Pulmonary artery endothelial cell (primary cell): Measurements from ENCODE around the gene USP51. TPM values are rescaled to one million over a fixed set of nuclear protein-coding genes. Genes with fewer than 3 reads are reported as not detected.
"Not testable (repeated sequence)": the region's sequence is repeated elsewhere in the genome, so short reads cannot be mapped to it uniquely, and the experiment has no call there.

Experiments used
- DNase-seq: peaks from one replicate; pipeline ENCODE4 v3.0.0-alpha.2; 2011; ENCODE audit warnings: low read depth, low spot score
- total RNA-seq: library from RNA; depleted of rRNA; stranded (reverse); fragments of >200 nt; gene quantifications from 2 replicates; pipeline ENCODE4 v1.2.3, GENCODE V29; 2014

The USP51 gene
- total RNA-seq, 1 donor from 2014 or later: 1.1 TPM

GRCh38 chrX:55465108-55465507, 24.5 kb downstream of the USP51 start:
- not testable (repeated sequence) for DNase-seq

GRCh38 chrX:55464050-55464449, 25.6 kb downstream of the USP51 start:
- DNase-seq: not testable (repeated sequence)

- not testable (repeated sequence) for DNase-seq
Measured at GRCh38 chrX:55459926-55460325, 29.7 kb downstream of the USP51 start.

GRCh38 chrX:55459426-55459825, 30.2 kb downstream of the USP51 start:
- not testable (repeated sequence) for DNase-seq

GRCh38 chrX:55455708-55456107, 33.9 kb downstream of the USP51 start:
- not testable (repeated sequence) for DNase-seq

- DNase-seq: no peak
Measured at GRCh38 chrX:55452833-55453124, 36.9 kb downstream of the USP51 start.

GRCh38 chrX:55451990-55452832, 37.4 kb downstream of the USP51 start, which contains the start of gene MAGEH1:
Gene MAGEH1, plus strand, starts transcription at chrX:55452127. Its CDS starts 248 bp downstream, at chrX:55452375.
- DNase-seq: peak; percentile 29

- DNase-seq: no peak
Measured at GRCh38 chrX:55451626-55451989, 38.0 kb downstream of the USP51 start.

- no peak for DNase-seq
Measured at GRCh38 chrX:55451141-55451540, 38.5 kb downstream of the USP51 start.

- no peak for DNase-seq
Measured at GRCh38 chrX:55450259-55450658, 39.4 kb downstream of the USP51 start.

- not testable (repeated sequence) for DNase-seq
Measured at GRCh38 chrX:55443468-55443867, 46.2 kb downstream of the USP51 start.

Other genes with a start within 250 kb of the USP51 start
- not detected in 2 replicates for gene PAGE3, start 224.9 kb downstream of the USP51 start, total RNA-seq
- gene MAGEH1, start 37.7 kb downstream of the USP51 start, total RNA-seq: 23.4 and 30.6 TPM in 2 replicates
- not detected in 2 replicates for gene FOXR2, start 133.6 kb upstream of the USP51 start, total RNA-seq
- 13.6 and 22.1 TPM in 2 replicates for gene RRAGB, start 227.9 kb upstream of the USP51 start, total RNA-seq